Stimulated activated naive CD4-positive, alpha-beta T cell (primary cell): ENCODE data around the gene BRD7.

Source experiments
- DNase-seq, 6 experiments: peaks; one replicate each; lab custom pipeline; 2025; lab: John Stamatoyannopoulos, UW

BRD7 gene

GRCh38 chr16:50320310-50320709 lies 48.5 kb downstream of the BRD7 start:
- DNase-seq, result no peak

DNA sequence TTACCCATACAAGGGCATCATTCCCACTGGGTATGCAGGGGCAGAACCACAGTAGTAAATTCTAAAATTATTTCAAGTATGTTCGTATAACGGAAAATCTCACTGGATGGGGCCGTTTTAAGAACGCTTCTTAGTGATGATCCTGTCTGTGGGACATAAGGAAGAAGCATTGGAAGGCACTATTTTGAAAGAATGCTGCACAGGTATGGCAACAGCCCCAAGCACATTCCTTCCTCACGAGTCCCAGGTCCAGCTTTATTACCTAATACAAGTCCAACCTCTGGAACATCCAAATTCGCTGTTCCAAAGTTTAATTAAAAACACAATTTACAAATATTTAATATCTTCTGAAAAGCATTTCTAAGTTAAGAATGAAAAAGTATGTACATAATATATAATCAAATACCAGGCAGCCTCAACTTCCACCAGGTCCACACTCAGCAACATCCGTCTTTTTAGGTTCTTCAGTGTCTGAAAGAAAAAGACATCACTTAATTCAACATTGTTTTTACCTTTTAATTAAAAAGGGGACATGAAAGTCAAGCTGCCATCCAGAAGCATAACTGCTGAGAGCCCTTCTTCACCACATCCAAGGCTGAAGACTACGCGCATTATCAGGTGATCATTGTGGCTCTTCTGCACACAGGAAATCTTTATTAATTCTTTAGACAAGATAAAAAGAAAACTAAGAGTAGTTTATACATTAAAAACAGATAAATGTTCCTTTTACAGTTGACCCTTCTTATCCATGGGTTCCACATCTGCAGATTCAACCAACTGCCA lies 49.8 kb downstream of the BRD7 start:
- DNase-seq, result peak in 1 of 6 experiments; percentile 5

GRCh38 chr16:50316848-50317630 lies 51.7 kb downstream of the BRD7 start:
- no peak for DNase-seq

DNA sequence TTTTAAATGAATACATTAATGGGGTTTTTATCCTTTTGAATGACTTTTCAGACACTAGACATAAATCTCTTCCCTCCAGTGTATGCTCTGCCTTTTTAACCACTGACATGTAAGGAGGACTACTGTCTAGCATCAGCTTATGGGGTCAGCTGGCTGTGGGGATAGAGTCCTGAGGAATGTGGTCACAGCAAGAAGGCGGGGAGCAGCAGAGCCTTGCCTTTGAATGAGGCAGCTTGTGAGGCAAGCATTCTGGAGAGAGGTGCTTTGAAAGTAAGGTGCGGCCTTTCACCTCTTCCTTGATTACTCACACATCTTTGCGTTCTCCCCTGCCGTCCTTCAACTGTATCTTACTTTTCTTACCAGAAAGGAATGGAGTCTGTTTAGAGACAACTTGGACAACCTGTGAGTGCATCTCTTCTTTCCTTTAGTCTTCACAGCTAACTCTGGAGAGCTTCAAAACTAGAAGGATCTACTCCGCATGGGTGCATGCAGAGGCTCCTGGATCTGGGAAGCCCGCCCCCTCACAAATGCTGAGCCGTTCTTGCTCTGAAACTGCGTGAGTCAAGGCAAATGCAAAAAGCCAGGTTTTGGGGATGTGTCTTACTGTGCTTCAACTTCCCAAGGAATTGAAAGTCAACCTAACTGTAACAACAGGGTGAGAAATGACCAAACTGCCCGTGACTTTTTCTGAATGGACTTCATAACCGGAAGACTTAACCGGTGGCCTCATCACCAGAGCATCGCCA lies 52.5 kb downstream of the BRD7 start:
- no peak for DNase-seq

GRCh38 chr16:50315346-50315997 lies 53.3 kb downstream of the BRD7 start:
- DNase-seq, result no peak

GRCh38 chr16:50314665-50315064 lies 54.1 kb downstream of the BRD7 start:
- no peak for DNase-seq

GRCh38 chr16:50313596-50314478 lies 55.0 kb downstream of the BRD7 start:
- peak in 5 of 6 experiments; percentile 13 to 43 (median 15) for DNase-seq

GRCh38 chr16:50311891-50312501 lies 56.8 kb downstream of the BRD7 start:
- no peak for DNase-seq

- no peak for DNase-seq
These were observed 57.7 kb downstream of the BRD7 start for GRCh38 chr16:50311134-50311528.

GRCh38 chr16:50310308-50311133 lies 58.3 kb downstream of the BRD7 start:
- DNase-seq, result no peak

GRCh38 chr16:50309527-50310307 lies 59.1 kb downstream of the BRD7 start:
- DNase-seq, result no peak

DNA sequence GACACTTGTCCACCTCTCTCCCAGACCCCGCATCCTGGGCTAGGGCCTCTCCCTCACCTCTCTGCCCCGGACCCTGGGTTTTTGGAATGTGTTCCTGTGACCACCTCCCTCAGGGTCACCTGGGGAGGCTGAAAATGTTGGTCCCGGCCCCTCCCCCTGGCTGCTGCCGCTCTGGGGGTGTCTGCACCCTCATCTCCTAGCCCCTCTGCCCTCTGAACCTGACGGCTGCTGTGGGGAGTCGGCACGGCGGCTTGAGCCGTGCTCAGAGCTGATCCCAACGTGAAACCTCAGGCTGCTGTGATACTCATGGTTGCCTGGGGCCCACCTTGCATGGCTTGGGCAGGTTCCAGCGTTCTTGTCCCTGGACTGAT lies 59.6 kb downstream of the BRD7 start:
- DNase-seq, result no peak

- no peak for DNase-seq
These were observed 60.4 kb downstream of the BRD7 start for GRCh38 chr16:50308237-50308965.

DNA sequence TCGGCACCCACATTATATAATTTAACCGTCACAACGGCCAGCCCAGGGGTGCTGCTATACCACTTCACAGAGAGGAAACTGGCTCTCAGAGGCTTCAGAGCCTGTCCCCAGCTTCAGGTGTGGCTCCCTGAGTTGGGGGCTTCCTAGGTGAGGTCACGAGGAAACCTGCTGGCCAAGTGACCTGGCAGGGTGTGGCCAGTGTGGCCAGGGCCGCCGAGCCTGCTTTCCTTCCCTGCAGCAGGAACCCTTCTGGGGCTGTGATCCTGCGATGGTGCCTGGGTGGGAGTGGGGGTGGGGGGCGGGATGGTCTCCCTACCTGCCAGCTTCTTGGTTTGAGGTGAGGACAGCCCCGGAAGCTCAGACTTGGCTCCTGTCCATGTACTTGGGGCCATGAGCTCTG lies 62.5 kb downstream of the BRD7 start:
- DNase-seq, result no peak

DNA sequence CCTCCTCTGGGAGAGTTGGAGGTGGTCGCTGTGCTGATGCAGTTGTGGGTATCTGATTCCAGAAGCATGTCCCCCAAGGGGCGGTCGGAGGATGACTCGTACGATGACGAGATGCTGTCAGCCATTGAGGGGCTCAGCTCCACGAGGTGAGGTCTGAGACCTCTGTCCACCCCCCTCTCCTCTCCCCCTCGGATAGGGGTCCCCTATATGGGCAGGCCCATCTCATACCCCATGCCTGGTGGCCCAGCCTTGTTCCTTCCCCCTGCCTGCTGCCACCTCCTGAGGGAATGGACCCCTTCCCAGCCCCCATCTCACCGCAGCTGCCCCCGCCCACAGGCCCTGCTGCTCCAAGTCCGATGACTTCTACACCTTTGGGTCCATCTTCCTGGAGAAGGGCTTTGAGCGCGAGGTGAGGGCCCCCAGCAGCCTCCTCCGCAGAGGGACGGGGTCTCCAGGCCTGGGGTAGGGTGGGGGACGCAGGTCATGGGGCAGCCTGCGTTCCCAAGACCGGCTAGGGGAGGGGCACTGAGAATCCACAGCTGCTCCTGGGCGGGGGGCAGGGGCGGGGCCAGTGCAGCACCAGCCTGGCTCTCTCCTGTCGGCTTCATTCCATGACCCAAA lies 63.2 kb downstream of the BRD7 start:
- DNase-seq, result no peak

GRCh38 chr16:50304467-50305440 lies 64.0 kb downstream of the BRD7 start:
- no peak for DNase-seq
